WERI-Rb-1 (cell line): ENCODE measurements around the gene IL21R.

Experiments used
- DNase-seq: peaks from one replicate; pipeline ENCODE4 v3.0.0-alpha.2; 2020
- H3K27ac ChIP-seq: fragments of 250-450 bp; sonication (Bioruptor Pico); 2 replicates; pipeline ENCODE4 v1.5.1; 2020; ENCODE audit warnings: mild to moderate bottlenecking, moderate library complexity
- H3K27me3 ChIP-seq: fragments of 250-450 bp; sonication (Bioruptor Pico); 2 replicates; pipeline ENCODE4 v1.5.1; 2021; ENCODE audit warnings: mild to moderate bottlenecking, low read depth, moderate library complexity; ENCODE audit not compliant: insufficient read depth, severe bottlenecking
- H3K36me3 ChIP-seq: fragments of 250-450 bp; sonication (Bioruptor Pico); 2 replicates; pipeline ENCODE4 v1.5.1; 2020; ENCODE audit warnings: mild to moderate bottlenecking, moderate library complexity
- H3K4me3 ChIP-seq: 2 replicates; pipeline ENCODE4 v1.5.1; 2011; ENCODE audit warnings: low read depth, mild to moderate bottlenecking, control low read depth, low read length
- H3K9me3 ChIP-seq: fragments of 250-450 bp; sonication (Bioruptor Pico); 2 replicates; pipeline ENCODE4 v1.5.1; 2021; ENCODE audit warnings: mild to moderate bottlenecking, moderate library complexity; ENCODE audit not compliant: severe bottlenecking
- TF ChIP-seq, protein P1 (sequence below): IDR thresholded peaks from 2 replicates; pipeline ENCODE4 v1.5.1; 2011; ENCODE audit warnings: low read depth, mild to moderate bottlenecking, control low read depth, inconsistent platforms, low read length

The IL21R gene

GRCh38 chr16:27474921-27475320 is 72.9 kb downstream of the IL21R start:
- no peaks in the 10 kb centered on the region for H3K27me3 ChIP-seq
- H3K27ac ChIP-seq = no peak overlapping the region
- H3K36me3 ChIP-seq = peaks cover 94% of the 10 kb centered on the region
- TF ChIP-seq, protein P1, sequence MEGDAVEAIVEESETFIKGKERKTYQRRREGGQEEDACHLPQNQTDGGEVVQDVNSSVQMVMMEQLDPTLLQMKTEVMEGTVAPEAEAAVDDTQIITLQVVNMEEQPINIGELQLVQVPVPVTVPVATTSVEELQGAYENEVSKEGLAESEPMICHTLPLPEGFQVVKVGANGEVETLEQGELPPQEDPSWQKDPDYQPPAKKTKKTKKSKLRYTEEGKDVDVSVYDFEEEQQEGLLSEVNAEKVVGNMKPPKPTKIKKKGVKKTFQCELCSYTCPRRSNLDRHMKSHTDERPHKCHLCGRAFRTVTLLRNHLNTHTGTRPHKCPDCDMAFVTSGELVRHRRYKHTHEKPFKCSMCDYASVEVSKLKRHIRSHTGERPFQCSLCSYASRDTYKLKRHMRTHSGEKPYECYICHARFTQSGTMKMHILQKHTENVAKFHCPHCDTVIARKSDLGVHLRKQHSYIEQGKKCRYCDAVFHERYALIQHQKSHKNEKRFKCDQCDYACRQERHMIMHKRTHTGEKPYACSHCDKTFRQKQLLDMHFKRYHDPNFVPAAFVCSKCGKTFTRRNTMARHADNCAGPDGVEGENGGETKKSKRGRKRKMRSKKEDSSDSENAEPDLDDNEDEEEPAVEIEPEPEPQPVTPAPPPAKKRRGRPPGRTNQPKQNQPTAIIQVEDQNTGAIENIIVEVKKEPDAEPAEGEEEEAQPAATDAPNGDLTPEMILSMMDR = no peak
- no peak overlapping the region for H3K4me3 ChIP-seq
- H3K9me3 ChIP-seq = no peaks in the 10 kb centered on the region
- DNase-seq = no peak

DNA sequence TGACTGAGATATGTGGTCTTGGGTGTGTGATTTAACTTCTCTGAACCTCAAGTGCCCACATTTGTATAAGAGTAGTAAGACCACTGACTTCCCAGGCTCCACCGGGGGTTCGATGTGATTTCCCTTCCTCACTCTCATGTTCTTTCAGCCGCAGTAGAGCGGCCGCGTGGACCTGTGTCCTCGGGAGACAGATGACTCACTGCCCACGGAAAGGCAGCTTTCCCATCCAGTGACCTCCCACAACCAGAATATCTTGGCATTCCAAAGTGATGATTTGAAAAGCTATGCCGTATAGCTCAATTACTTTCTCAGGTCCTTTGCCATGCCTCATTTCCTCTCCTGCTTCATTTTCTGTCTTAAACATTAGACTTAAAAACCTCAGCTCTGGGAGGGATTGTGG is 73.6 kb downstream of the IL21R start:
- Histone ChIP-seq H3K27ac (no peak overlapping the region), H3K4me3 (no peak overlapping the region), H3K9me3 (no peaks in the 10 kb centered on the region), H3K27me3 (no peaks in the 10 kb centered on the region), H3K36me3 (peaks cover 93% of the 10 kb centered on the region)
- TF ChIP-seq, protein P1 = no peak
- no peak for DNase-seq

- TF ChIP-seq, protein P1 = no peak
- peaks cover 93% of the 10 kb centered on the region for H3K36me3 ChIP-seq
- no peak overlapping the region for H3K4me3 ChIP-seq
- H3K27me3 ChIP-seq = no peaks in the 10 kb centered on the region
- no peak for DNase-seq
- H3K27ac ChIP-seq = no peak overlapping the region
- H3K9me3 ChIP-seq = no peaks in the 10 kb centered on the region
Measured at GRCh38 chr16:27476240-27476639, 74.3 kb downstream of the IL21R start.

- no peak for DNase-seq
- TF ChIP-seq, protein P1 = no peak
- H3K9me3 ChIP-seq = no peaks in the 10 kb centered on the region
- no peak overlapping the region for H3K27ac ChIP-seq
- no peaks in the 10 kb centered on the region for H3K27me3 ChIP-seq
- H3K36me3 ChIP-seq = peaks cover 93% of the 10 kb centered on the region
- H3K4me3 ChIP-seq = no peak overlapping the region
Measured at GRCh38 chr16:27480761-27481160, 78.8 kb downstream of the IL21R start.

DNA sequence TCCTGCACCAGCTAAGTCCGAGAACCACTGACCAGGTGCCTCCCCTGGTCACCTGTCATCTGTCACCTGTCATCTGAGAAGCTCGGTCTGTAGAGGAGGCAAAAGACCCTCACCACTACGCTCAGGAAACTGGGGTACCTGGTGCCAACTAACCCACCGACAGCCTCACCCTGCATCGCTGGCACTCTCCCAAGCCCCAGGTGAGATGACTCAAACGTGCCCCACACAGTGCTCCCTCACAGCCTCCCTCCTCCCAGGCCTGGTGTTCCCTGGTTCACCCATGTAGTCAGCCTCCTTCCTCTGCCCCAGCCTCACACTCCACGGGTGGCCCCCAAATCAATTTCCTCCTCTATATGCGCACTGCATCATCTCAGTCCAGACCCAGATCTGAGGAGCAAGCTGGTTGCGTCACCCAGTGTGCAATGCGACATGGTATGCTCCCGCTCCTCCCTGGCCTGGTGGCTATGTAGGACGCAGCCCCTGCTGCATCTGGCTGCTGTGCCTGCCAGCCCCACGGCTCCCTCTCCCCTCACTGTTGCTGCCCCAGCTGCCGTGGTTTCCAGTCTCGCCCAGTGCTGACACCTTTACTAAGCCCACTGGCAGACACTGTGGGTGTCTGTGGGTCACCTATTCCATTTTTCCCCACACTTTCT is 79.4 kb downstream of the IL21R start:
- no peak overlapping the region for H3K27ac ChIP-seq
- no peak for DNase-seq
- no peaks in the 10 kb centered on the region for H3K27me3 ChIP-seq
- peaks cover 93% of the 10 kb centered on the region for H3K36me3 ChIP-seq
- TF ChIP-seq, protein P1 = no peak
- no peaks in the 10 kb centered on the region for H3K9me3 ChIP-seq
- no peak overlapping the region for H3K4me3 ChIP-seq
